ENCODE results near the gene AKAP13.

Gene AKAP13

DNA sequence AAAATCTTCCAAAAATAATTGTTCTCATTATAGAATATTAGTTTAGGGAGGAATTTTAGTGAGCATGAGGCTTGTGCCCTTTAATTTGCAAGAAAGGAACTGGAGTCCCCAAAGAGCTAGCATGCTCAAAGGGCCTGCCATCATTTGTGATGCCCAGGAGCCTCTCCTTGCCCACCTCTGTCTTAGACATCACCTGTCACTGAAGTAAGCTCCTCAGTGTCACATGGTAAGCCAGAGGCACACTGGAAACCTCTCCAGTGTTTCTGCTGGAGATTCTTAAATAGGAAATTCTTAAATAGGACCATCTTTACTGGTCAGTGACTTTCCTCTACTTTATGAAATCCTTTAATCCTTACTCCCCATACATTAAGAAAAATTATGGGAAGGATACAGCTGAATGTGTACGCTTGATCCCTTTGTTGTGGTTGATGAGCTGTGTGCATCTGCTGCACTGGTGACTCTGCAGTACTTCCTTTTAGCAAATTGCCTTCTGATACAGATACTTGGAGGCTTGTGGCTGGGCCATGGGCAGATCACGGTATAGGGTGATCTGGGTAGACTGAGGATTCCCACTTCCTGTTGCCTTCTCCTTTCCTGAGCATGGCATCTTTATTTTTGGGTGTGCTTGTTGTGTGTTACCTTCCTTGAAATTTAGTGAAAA lies 216.9 kb downstream of the AKAP13 start:
- no peak overlapping the region for H3K4me3 ChIP-seq (ENCODE audit: low read depth, low read length)
- CTCF ChIA-PET, result no interaction called here
- no peak for DNase-seq (ENCODE audit: low read depth, low spot score)
- POLR2A ChIA-PET, result no interaction called here
- no peak for TF ChIP-seq CTCF (IDR thresholded peaks at IDR 0.05; ENCODE audit: insufficient read depth, low read length, missing control alignments)

DNA sequence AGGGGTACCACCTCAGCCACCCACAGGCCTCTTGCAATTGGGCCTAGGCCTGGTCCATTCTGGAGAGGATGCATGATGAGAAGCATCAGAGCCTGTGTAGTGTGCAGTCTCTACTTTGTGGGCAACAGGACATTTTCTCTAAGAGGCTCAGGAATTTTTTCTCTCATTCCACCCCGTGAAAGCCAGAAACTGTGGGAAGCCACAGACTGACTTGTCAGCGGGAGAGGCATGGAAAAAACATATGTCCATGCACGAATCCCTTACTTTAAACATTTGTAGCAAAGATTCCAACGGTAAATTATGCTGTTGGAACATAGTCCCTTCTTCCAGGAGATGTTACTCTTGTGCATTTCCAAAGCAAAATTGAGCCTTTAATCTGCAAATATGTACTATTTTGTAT lies 217.8 kb downstream of the AKAP13 start:
- TF ChIP-seq CTCF (IDR thresholded peaks at IDR 0.05; ENCODE audit: insufficient read depth, low read length, missing control alignments), result no peak
- ChIA-PET POLR2A (no interaction called here), CTCF (interaction anchor here (0.8 kb wide), 1 partner anchor 18 kb away, joined by 3 read pairs; no protein-coding TSS in a partner anchor)
- no peak for DNase-seq (ENCODE audit: low read depth, low spot score)
- no peak overlapping the region for H3K4me3 ChIP-seq (ENCODE audit: low read depth, low read length)

GRCh38 chr15:85598718-85599398 lies 218.5 kb downstream of the AKAP13 start:
- no peak for TF ChIP-seq CTCF (IDR thresholded peaks at IDR 0.05; ENCODE audit: insufficient read depth, low read length, missing control alignments)
- H3K4me3 ChIP-seq (ENCODE audit: low read depth, low read length), result no peak overlapping the region
- POLR2A ChIA-PET, result no interaction called here
- no peak for DNase-seq (ENCODE audit: low read depth, low spot score)
- CTCF ChIA-PET, result interaction anchor here (0.8 kb wide), 1 partner anchor 17 kb away, joined by 3 read pairs; no protein-coding TSS in a partner anchor

DNA sequence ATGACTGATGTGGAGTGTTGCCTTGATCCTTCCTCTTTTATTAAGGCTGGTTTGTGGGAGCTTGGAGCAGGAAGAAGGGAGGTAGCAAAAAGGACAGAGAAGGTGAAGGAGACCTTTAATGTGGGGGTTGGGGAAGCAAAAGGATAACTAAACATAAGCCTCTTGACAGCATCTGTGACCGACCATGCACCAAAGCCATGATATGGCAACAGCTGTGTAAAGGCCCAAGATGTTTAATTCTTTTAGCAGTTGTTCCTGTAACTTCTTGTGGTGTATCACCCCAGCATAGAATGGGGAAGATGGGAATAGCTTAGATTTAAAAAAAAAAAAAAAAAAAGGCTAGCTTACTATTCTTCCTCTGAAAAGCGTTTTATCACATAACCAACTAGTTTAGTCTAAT lies 219.6 kb downstream of the AKAP13 start:
- no peak for DNase-seq (ENCODE audit: low read depth, low spot score)
- TF ChIP-seq CTCF (IDR thresholded peaks at IDR 0.05; ENCODE audit: insufficient read depth, low read length, missing control alignments), result no peak
- H3K4me3 ChIP-seq (ENCODE audit: low read depth, low read length), result no peak overlapping the region
- ChIA-PET POLR2A (no interaction called here), CTCF (interaction anchor here (1.2 to 1.5 kb wide), 3 partner anchors 17 to 18 kb away, joined by 3 to 5 read pairs (median 3); no protein-coding TSS in a partner anchor)

- DNase-seq (ENCODE audit: low read depth, low spot score), result no peak
- ChIA-PET CTCF (no interaction called here), POLR2A (no interaction called here)
- no peak overlapping the region for H3K4me3 ChIP-seq (ENCODE audit: low read depth, low read length)
- no peak for TF ChIP-seq CTCF (IDR thresholded peaks at IDR 0.05; ENCODE audit: insufficient read depth, low read length, missing control alignments)
Observed at GRCh38 chr15:85603160-85603559, 222.8 kb downstream of the AKAP13 start.

DNA sequence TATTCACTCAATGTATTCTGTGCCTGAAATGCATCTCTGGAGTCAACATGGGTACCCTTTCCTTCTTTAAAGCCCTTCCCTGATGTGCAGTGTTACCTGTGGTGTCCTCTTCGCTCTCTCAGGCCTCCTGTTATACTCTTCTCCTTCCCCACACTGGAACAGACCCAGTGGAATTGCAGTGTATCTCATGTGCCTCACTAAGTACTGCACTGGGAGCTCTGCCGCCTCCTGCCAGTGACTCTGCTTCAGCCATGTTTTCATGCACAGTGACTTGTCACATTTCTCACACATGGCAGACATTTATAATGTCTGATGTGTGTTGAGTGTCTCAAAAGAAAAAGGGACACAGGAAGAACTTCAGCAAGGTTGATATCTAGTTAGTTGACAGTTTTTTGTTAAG lies 223.3 kb downstream of the AKAP13 start:
- H3K4me3 ChIP-seq (ENCODE audit: low read depth, low read length), result no peak overlapping the region
- POLR2A ChIA-PET, result no interaction called here
- TF ChIP-seq CTCF (IDR thresholded peaks at IDR 0.05; ENCODE audit: insufficient read depth, low read length, missing control alignments), result no peak
- CTCF ChIA-PET, result interaction anchor here (1.1 to 1.2 kb wide), 3 partner anchors 13 to 28 kb away, joined by 3 to 4 read pairs (median 3); no protein-coding TSS in a partner anchor
- no peak for DNase-seq (ENCODE audit: low read depth, low spot score)
